GM12891 (cell line): ENCODE data around the gene NEFH.

Experiments
- POLR2A ChIP-seq: IDR thresholded peaks from 2 replicates; pipeline ENCODE4 v1.6.1; 2011; ENCODE audit warnings: low read depth, low read length, control low read depth
- POLR2AphosphoS5 ChIP-seq: IDR thresholded peaks from 2 replicates; pipeline ENCODE4 v1.6.1; 2011; ENCODE audit warnings: low read depth, low read length, control low read depth
- SPI1 ChIP-seq: IDR thresholded peaks from 2 replicates; pipeline ENCODE4 v1.6.1; 2011; ENCODE audit warnings: low read depth, low read length, control low read depth
- TAF1 ChIP-seq: IDR thresholded peaks from 2 replicates; pipeline ENCODE4 v1.6.1; 2011; ENCODE audit warnings: low read depth, low read length, control low read depth

GRCh38 chr22:29469755-29470154, 10.3 kb upstream of the NEFH start:
- TF ChIP-seq TAF1: no peak
- no peak for TF ChIP-seq POLR2A
- no peak for TF ChIP-seq POLR2AphosphoS5
- TF ChIP-seq SPI1: no peak
